Ishikawa (cell line): Measurements from ENCODE around the gene NNT.
A peak's percentile ranks its signal among the peaks of the same experiment; 100 is the strongest.

Source experiments
- CEBPB ChIP-seq: IDR thresholded peaks from 2 replicates; pipeline ENCODE4 v1.6.1; 2012
- CREB1 ChIP-seq: IDR thresholded peaks from 2 replicates; pipeline ENCODE4 v1.6.1; 2012; ENCODE audit warnings: low read depth
- EGR1 ChIP-seq: IDR thresholded peaks from 2 replicates; pipeline ENCODE4 v1.6.1; 2012
- EP300 ChIP-seq: IDR thresholded peaks from 2 replicates; pipeline ENCODE4 v1.6.1; 2012; ENCODE audit warnings: borderline replicate concordance
- FOXM1 ChIP-seq: IDR thresholded peaks from 2 replicates; pipeline ENCODE4 v1.6.1; 2012; ENCODE audit warnings: low read depth, borderline replicate concordance
- MAX ChIP-seq: IDR thresholded peaks from 2 replicates; pipeline ENCODE4 v1.6.1; 2012
- NFIC ChIP-seq: IDR thresholded peaks from 2 replicates; pipeline ENCODE4 v1.6.1; 2012
- RAD21 ChIP-seq: IDR thresholded peaks from 2 replicates; pipeline ENCODE4 v1.6.1; 2012; ENCODE audit warnings: low read depth
- REST ChIP-seq: IDR thresholded peaks from 2 replicates; pipeline ENCODE4 v1.6.1; 2012; ENCODE audit warnings: low read depth, mild to moderate bottlenecking
- TAF1 ChIP-seq: IDR thresholded peaks from 2 replicates; pipeline ENCODE4 v1.6.1; 2012; ENCODE audit warnings: low read depth, mild to moderate bottlenecking
- TCF12 ChIP-seq: IDR thresholded peaks from 2 replicates; pipeline ENCODE4 v1.6.1; 2012; ENCODE audit warnings: low read depth
- TEAD4 ChIP-seq: IDR thresholded peaks from 2 replicates; pipeline ENCODE4 v1.6.1; 2012
- USF1 ChIP-seq: IDR thresholded peaks from 2 replicates; pipeline ENCODE4 v1.6.1; 2012
- YY1 ChIP-seq: IDR thresholded peaks from 2 replicates; pipeline ENCODE4 v1.6.1; 2012; ENCODE audit warnings: low read depth
- ZBTB7A ChIP-seq: IDR thresholded peaks from 2 replicates; pipeline ENCODE4 v1.6.1; 2012; ENCODE audit warnings: low read depth

Gene NNT

GRCh38 chr5:43652537-43653302 is 49.7 kb downstream of the NNT start:
- TF ChIP-seq YY1 (no peak), ZBTB7A (no peak), CEBPB (no peak), TEAD4 (no peak), REST (no peak), CREB1 (no peak), TAF1 (no peak), FOXM1 (no peak), EGR1 (no peak), MAX (no peak), RAD21 (no peak), USF1 (no peak), EP300 (no peak), NFIC (no peak), TCF12 (no peak)

- TF ChIP-seq CREB1 = no peak
- no peak for TF ChIP-seq TCF12
These were observed 55.5 kb downstream of the NNT start for GRCh38 chr5:43658509-43658908.

- no peak for TF ChIP-seq EGR1
- TF ChIP-seq MAX = no peak
- no peak for TF ChIP-seq TEAD4
- no peak for TF ChIP-seq REST
- no peak for TF ChIP-seq ZBTB7A
- TF ChIP-seq USF1 = no peak
- TF ChIP-seq YY1 = no peak
- no peak for TF ChIP-seq EP300
- TF ChIP-seq CREB1 = no peak
- no peak for TF ChIP-seq RAD21
- no peak for TF ChIP-seq FOXM1
- TF ChIP-seq CEBPB = no peak
- TF ChIP-seq TCF12 = no peak
- TF ChIP-seq NFIC = no peak
- TF ChIP-seq TAF1 = no peak
These were observed 56.1 kb downstream of the NNT start for GRCh38 chr5:43659075-43659474.

GRCh38 chr5:43661102-43661501 is 58.1 kb downstream of the NNT start:
- TF ChIP-seq RAD21 = peak; percentile 17; the same call in 1 of the 2 replicates
- no peak for TF ChIP-seq ZBTB7A

GRCh38 chr5:43663916-43664315 is 60.9 kb downstream of the NNT start:
- TF ChIP-seq EGR1 (no peak), RAD21 (no peak), TCF12 (no peak), NFIC (no peak), MAX (no peak), REST (no peak), EP300 (no peak), TEAD4 (no peak), TAF1 (no peak), ZBTB7A (no peak), CEBPB (no peak), USF1 (no peak)
